Measurements from ENCODE around the gene TMEM163.

Gene TMEM163

DNA sequence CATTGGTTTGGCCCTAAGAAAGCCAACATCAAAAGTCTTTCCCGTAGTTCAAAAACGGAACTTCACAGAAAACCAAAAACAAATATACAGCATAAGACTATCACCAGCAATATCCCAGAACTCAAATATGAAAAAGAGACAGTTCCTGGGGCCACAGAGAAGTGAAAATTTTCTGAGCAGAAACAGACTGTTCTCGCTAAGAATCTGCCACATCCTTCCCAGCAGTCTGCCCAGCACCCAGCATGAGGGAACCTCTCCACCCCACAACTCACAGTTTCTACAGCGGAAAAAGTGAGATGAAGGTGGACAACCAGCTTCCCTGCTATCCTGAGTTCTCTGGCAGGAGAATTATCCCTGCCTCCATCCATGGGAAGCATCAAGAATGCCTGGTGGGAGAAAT lies 26.7 kb upstream of the TMEM163 start:
- FAIRE-seq: peak; percentile 9
- DNase-seq (ENCODE audit: insufficient read length, low spot score): no peak
- no peak for TF ChIP-seq TAF1 (IDR thresholded peaks at IDR 0.05; ENCODE audit: low read depth, low read length)
- TF ChIP-seq PAX5 (IDR thresholded peaks at IDR 0.05; ENCODE audit: insufficient read depth, low read length, severe bottlenecking): no peak
- TF ChIP-seq POU2F2 (IDR thresholded peaks at IDR 0.05; ENCODE audit: low read depth, low read length): no peak
- TF ChIP-seq POLR2A (IDR thresholded peaks at IDR 0.05; ENCODE audit: low read depth, low read length): no peak
- no peak for TF ChIP-seq SPI1 (IDR thresholded peaks at IDR 0.05; ENCODE audit: low read depth, low read length)
- TF ChIP-seq POLR2AphosphoS5 (IDR thresholded peaks at IDR 0.05; ENCODE audit: low read depth, low read length): no peak

DNA sequence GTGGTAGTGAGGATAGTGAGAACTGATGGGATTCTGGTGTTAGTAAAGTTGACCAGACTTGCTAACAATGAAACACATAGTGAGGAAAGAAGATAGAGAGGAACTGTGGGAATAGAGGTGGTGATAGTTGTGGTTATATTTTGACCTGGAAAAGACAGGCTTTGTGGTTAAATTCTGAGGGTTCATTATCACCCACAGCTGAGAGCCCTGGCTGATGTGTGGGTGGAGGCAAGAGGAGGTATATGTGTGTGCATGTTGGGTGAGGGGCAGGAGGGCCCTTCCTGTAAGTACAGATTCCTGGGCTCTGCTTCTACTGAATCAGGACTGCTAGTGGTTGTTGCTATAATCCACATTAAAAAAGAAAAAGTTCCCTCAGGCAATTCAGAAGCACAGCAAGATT lies 26.2 kb upstream of the TMEM163 start:
- DNase-seq (ENCODE audit: insufficient read length, low spot score): no peak
- FAIRE-seq: peak; percentile 40
- TF ChIP-seq SPI1 (IDR thresholded peaks at IDR 0.05; ENCODE audit: low read depth, low read length) (no peak), TAF1 (IDR thresholded peaks at IDR 0.05; ENCODE audit: low read depth, low read length) (no peak), POLR2AphosphoS5 (IDR thresholded peaks at IDR 0.05; ENCODE audit: low read depth, low read length) (no peak), PAX5 (IDR thresholded peaks at IDR 0.05; ENCODE audit: insufficient read depth, low read length, severe bottlenecking) (no peak), POU2F2 (IDR thresholded peaks at IDR 0.05; ENCODE audit: low read depth, low read length) (no peak), POLR2A (IDR thresholded peaks at IDR 0.05; ENCODE audit: low read depth, low read length) (no peak)

DNA sequence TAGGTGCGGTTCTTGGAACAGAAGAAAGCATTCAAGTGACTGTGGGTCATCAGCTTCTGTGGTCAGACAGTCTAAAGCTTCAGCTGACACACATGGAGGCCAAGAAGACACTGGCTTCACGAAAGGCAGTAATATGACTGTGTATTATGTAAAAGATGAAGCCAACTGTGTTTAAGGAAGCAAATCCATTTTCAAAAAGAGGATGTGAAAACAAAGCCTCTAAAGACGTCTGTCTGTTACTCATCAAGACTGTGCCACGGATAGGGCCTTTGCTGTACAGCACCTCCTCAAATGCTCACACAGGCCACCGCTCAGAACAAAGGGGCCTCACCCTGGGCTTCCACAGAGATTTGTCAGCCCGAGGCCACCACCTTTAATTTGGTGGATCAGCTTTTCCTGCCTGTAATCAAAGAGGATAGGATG lies 21.1 kb upstream of the TMEM163 start:
- TF ChIP-seq POU2F2 (IDR thresholded peaks at IDR 0.05; ENCODE audit: low read depth, low read length) (peak; percentile 60; the same call in 1 of the 2 replicates), SPI1 (IDR thresholded peaks at IDR 0.05; ENCODE audit: low read depth, low read length) (peak; percentile 100), PAX5 (IDR thresholded peaks at IDR 0.05; ENCODE audit: insufficient read depth, low read length, severe bottlenecking) (no peak), POLR2AphosphoS5 (IDR thresholded peaks at IDR 0.05; ENCODE audit: low read depth, low read length) (no peak), POLR2A (IDR thresholded peaks at IDR 0.05; ENCODE audit: low read depth, low read length) (peak; percentile 41; the same call in 1 of the 2 replicates)
- FAIRE-seq (peak; percentile 97), DNase-seq (ENCODE audit: insufficient read length, low spot score) (peak; percentile 26)

DNA sequence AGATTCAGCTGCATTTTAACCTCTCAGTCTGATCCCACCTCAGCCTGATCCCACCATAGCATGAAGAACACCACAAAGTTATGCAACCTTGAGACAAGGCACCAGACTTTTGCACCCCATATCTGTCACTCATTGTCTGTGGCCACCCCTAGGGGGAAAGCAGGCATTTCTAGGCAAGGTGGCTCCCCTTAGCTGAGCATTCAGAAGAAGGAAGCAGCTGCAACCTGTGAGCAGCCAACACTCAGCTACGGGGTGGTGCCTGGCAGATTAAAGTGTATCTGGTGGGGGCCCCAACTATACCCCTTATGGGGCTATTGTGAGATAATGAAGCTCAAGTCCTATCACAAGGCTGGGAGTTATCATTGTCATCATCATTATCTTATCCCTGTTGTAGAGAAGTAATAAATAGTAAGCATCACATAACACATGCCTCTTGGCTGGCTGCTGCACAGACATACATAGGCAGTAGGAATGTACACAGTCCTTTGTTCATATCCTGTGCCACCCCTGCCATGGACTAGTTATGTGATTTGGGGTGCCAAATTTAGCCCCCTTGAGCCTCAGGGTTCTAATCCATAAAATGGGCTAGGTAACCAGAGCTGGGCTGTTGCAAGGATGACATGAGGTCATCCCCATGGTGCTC lies 20.6 kb upstream of the TMEM163 start:
- no peak for FAIRE-seq
- TF ChIP-seq POLR2AphosphoS5 (IDR thresholded peaks at IDR 0.05; ENCODE audit: low read depth, low read length) (no peak), TAF1 (IDR thresholded peaks at IDR 0.05; ENCODE audit: low read depth, low read length) (no peak), SPI1 (IDR thresholded peaks at IDR 0.05; ENCODE audit: low read depth, low read length) (no peak), PAX5 (IDR thresholded peaks at IDR 0.05; ENCODE audit: insufficient read depth, low read length, severe bottlenecking) (no peak), POLR2A (IDR thresholded peaks at IDR 0.05; ENCODE audit: low read depth, low read length) (no peak), POU2F2 (IDR thresholded peaks at IDR 0.05; ENCODE audit: low read depth, low read length) (no peak)
- no peak for DNase-seq (ENCODE audit: insufficient read length, low spot score)

DNA sequence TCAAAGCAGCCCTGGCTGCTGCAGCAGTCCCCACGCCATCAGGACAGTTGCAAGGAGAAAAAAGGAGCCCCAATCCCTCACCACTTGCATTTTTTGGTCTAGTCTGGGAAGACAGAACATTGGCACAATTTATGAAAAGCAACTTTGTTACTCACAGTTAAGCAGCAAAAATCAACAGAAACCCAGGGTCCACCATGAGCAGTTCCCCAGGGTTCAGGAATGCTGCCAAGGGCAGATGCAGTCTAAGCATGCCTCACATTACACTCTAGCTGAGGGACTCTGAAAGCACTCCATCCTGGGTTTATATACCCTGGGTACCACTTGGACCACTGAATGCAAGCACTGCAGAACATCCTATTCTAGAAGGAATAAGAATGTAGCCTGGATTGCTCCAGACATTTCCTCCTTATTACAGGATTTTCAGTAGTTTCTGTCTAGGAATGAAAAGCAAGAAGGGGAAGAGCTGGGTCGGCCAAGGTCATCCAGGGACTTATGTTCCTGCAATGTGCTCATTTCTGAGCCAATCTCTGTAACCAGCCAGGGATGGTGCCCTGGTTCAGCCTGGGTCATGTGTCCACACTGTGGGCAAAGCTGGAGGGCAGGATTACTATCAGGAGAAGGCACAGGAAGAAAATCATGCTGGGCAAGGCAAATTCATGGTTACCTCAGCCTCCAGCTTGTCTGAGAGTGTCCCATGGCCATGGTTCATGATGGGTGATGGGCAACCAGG lies 19.5 kb upstream of the TMEM163 start:
- peak; percentile 59 for FAIRE-seq
- DNase-seq (ENCODE audit: insufficient read length, low spot score): no peak

DNA sequence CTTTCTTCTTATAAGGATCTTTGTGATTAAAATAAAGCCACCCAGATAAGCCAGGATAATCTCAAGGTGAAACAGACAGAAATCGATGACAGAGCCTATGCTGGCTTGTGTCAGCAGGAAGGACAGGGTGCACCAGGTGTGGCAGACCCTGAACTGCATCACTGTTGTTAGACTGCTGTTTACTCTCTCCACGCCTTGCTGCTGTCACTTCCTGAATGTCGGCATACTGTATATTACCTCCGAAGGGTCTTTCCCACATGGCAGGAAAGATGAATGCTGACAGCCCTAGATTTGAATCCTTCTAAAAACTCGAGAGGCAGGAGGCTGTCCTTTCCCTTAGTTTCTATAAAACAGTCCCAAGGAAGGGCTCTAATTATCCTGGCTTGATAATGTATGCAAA lies 18.9 kb upstream of the TMEM163 start:
- TF ChIP-seq POLR2A (IDR thresholded peaks at IDR 0.05; ENCODE audit: low read depth, low read length) (no peak), SPI1 (IDR thresholded peaks at IDR 0.05; ENCODE audit: low read depth, low read length) (no peak)
- DNase-seq (ENCODE audit: insufficient read length, low spot score) (no peak), FAIRE-seq (peak; percentile 91)

More for the DNA sequence above, 19.5 kb upstream of the TMEM163 start:
- TF ChIP-seq SPI1 (IDR thresholded peaks at IDR 0.05; ENCODE audit: low read depth, low read length) (no peak), POLR2AphosphoS5 (IDR thresholded peaks at IDR 0.05; ENCODE audit: low read depth, low read length) (no peak), PAX5 (IDR thresholded peaks at IDR 0.05; ENCODE audit: insufficient read depth, low read length, severe bottlenecking) (no peak), POU2F2 (IDR thresholded peaks at IDR 0.05; ENCODE audit: low read depth, low read length) (no peak), POLR2A (IDR thresholded peaks at IDR 0.05; ENCODE audit: low read depth, low read length) (no peak), TAF1 (IDR thresholded peaks at IDR 0.05; ENCODE audit: low read depth, low read length) (no peak)

DNA sequence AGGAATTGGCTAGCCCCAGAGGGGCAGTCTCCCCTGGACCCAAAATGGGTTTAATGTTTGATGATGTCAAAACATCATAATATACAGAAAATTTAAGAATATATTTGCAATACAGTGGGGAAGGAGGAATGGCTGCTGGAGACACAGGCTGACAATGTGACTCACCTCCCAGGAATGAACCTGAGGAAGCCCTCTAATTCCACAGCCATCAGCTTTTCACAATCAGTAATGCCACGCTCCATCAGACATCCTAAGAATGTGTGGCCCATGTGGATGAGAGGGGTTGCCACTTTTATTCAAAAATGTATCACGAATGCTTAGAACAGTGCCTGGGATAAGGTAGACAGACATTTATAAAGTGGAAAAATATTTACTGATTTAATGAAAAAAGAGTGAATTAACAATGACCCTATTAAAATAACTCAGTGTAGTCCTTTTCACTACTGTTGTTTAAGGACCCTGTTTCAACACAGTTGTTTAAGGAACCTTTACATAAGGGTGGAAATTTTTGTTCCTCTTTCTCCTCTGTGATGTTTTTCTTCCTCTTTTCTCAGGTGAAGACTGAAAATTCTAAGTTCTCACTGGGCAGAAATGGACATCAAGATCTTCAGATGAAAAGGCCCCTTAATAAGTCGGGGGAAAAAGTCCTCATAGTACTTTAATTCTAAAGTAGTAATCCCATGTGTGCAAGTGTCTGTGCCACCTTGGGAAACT lies 17.5 kb upstream of the TMEM163 start:
- DNase-seq (ENCODE audit: insufficient read length, low spot score) (no peak), FAIRE-seq (no peak)
- TF ChIP-seq POU2F2 (IDR thresholded peaks at IDR 0.05; ENCODE audit: low read depth, low read length) (no peak), PAX5 (IDR thresholded peaks at IDR 0.05; ENCODE audit: insufficient read depth, low read length, severe bottlenecking) (no peak), POLR2AphosphoS5 (IDR thresholded peaks at IDR 0.05; ENCODE audit: low read depth, low read length) (no peak), POLR2A (IDR thresholded peaks at IDR 0.05; ENCODE audit: low read depth, low read length) (no peak), SPI1 (IDR thresholded peaks at IDR 0.05; ENCODE audit: low read depth, low read length) (no peak), TAF1 (IDR thresholded peaks at IDR 0.05; ENCODE audit: low read depth, low read length) (no peak)

DNA sequence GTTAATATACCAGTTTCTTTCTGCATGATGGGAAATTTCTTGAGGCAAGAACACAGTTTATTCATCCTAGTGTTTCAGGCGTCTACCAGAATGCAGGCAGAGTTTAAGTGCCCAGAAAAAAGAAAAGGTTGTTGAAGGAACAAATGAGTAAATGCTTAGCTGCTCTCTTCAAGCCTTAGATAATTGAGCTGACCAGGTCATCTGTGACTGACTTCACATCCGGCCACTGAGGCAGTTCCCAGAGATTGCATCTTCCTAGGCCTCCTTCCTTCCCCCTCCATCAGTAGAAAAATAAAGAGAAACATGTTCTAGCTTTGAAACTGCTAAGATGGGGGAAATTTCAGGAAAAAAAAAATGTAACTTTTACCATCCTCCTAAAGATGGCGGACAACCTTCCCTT lies 9.4 kb upstream of the TMEM163 start:
- TF ChIP-seq TAF1 (IDR thresholded peaks at IDR 0.05; ENCODE audit: low read depth, low read length) (no peak), POLR2A (IDR thresholded peaks at IDR 0.05; ENCODE audit: low read depth, low read length) (no peak)
- DNase-seq (ENCODE audit: insufficient read length, low spot score) (no peak), FAIRE-seq (no peak)

DNA sequence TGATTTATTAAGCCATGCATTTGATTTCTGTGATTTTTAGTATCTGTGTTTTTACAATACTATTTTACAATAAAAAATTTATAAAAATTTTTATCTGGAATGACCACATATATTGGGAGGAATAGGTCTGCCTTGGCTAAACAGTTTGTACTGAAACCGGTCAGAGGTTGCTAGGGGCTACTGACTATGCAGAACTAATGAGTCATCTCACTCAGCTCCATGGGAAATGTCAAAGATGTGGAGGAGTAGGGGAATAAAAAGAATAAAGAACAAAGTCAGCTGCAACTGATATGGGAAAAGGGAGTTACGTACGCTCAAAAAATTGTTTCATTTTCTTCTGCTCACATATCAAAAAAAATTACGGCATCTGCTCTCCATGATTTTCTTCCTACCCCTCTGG lies 8.6 kb upstream of the TMEM163 start:
- FAIRE-seq (no peak), DNase-seq (ENCODE audit: insufficient read length, low spot score) (no peak)
- TF ChIP-seq TAF1 (IDR thresholded peaks at IDR 0.05; ENCODE audit: low read depth, low read length) (no peak), PAX5 (IDR thresholded peaks at IDR 0.05; ENCODE audit: insufficient read depth, low read length, severe bottlenecking) (no peak), POLR2AphosphoS5 (IDR thresholded peaks at IDR 0.05; ENCODE audit: low read depth, low read length) (no peak), POU2F2 (IDR thresholded peaks at IDR 0.05; ENCODE audit: low read depth, low read length) (no peak), POLR2A (IDR thresholded peaks at IDR 0.05; ENCODE audit: low read depth, low read length) (no peak)
